ENCODE data around the gene NACC1.

- TF ChIP-seq, protein P1, sequence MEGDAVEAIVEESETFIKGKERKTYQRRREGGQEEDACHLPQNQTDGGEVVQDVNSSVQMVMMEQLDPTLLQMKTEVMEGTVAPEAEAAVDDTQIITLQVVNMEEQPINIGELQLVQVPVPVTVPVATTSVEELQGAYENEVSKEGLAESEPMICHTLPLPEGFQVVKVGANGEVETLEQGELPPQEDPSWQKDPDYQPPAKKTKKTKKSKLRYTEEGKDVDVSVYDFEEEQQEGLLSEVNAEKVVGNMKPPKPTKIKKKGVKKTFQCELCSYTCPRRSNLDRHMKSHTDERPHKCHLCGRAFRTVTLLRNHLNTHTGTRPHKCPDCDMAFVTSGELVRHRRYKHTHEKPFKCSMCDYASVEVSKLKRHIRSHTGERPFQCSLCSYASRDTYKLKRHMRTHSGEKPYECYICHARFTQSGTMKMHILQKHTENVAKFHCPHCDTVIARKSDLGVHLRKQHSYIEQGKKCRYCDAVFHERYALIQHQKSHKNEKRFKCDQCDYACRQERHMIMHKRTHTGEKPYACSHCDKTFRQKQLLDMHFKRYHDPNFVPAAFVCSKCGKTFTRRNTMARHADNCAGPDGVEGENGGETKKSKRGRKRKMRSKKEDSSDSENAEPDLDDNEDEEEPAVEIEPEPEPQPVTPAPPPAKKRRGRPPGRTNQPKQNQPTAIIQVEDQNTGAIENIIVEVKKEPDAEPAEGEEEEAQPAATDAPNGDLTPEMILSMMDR (IDR thresholded peaks at IDR 0.05), result no peak
- no peak for TF ChIP-seq POLR2A (IDR thresholded peaks at IDR 0.05)
Measured at GRCh38 chr19:13071444-13072187, 46.4 kb upstream of the NACC1 start.

Measured in ovary (tissue), 3 donors.